K562 treated with DMSO at 1 percent for 4 hours (cell line): Measurements from ENCODE around the gene FLT4. TPM values are rescaled to one million over a fixed set of nuclear protein-coding genes. Genes with fewer than 3 reads are reported as not detected.

ENCODE experiments used
- total RNA-seq: library from RNA; unstranded; fragments of 300-600 nt; gene quantifications from 2 replicates; pipeline ENCODE4 v1.2.3, GENCODE V29; 2022; ENCODE audit not compliant: insufficient read depth

The FLT4 gene
- total RNA-seq = 0.62 and 1.2 TPM in 2 replicates

GRCh38 chr5:180649297-180650039 lies at the start of gene FLT4:
Gene FLT4 (minus strand): TSS chr5:180649600. CDS start chr5:180649545, 55 bp downstream.

DNA sequence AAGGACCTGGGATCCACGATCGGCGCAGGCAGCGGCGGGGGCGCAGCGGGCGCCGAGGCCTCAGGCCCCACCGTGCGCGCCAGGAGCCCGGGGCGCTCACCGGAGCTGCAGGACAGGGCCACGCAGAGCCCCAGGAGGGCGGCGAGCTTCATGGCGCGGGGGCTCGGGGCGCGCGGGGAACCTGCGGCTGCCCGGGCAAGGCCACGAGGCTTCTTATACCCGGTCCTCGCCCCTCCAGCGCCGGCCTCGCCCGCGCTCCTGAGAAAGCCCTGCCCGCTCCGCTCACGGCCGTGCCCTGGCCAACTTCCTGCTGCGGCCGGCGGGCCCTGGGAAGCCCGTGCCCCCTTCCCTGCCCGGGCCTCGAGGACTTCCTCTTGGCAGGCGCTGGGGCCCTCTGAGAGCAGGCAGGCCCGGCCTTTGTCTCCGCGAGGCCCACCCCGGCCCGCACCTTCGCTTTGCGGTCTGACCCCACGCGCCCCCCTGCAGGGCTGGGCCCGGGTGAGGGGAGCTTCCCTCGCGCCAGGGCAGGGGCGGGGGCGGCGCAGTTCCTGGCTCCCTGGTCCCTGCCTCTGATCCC lies 58.0 kb downstream of the FLT4 start, which contains the start of gene SCGB3A1:
Gene SCGB3A1, minus strand, starts transcription at position 189 of the 577 bp plus-strand sequence. Its CDS starts 37 bp downstream, at position 152.

Other genes with a start within 250 kb of the FLT4 start
- 11.6 and 11.8 TPM in 2 replicates for gene CNOT6, start 155.2 kb downstream of the FLT4 start, total RNA-seq
- gene SCGB3A1, start 58.1 kb downstream of the FLT4 start, total RNA-seq = not detected in 2 replicates
- gene OR2Y1, start 90.5 kb upstream of the FLT4 start, total RNA-seq = not detected in 2 replicates
- 111 and 122 TPM in 2 replicates for gene MGAT1, start 153.2 kb upstream of the FLT4 start, total RNA-seq
- gene ZFP62, start 211.7 kb upstream of the FLT4 start, total RNA-seq = 6.6 and 10.2 TPM in 2 replicates
- not detected in 2 replicates for gene BTNL8, start 249.6 kb upstream of the FLT4 start, total RNA-seq